ENCODE data around the gene DLGAP1.
A peak's percentile ranks its signal among the peaks of the same experiment; 100 is the strongest.

Gene DLGAP1

DNA sequence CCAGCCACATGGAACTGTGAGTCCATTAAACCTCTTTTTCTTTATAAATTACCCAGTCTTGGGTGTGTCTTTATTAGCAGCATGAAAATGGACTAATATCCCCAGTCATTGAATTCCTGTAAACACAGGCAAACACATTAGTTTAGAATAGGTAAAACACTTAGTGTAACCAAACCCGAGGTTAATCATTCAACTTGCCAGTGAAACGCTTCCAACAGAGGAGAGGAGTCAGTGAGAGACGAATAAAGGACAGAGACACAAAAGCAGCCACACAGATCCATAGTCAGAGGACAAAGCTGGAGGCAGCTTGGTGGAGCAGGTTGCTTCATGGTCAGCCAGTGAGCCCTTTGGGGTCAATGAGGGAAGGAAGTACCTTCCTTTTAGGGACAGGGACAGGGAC is 657.1 kb downstream of the DLGAP1 start:
- no peak for DNase-seq

- DNase-seq = no peak
Measured at GRCh38 chr18:3796434-3796833, 658.7 kb downstream of the DLGAP1 start.

GRCh38 chr18:3794537-3795348 is 660.4 kb downstream of the DLGAP1 start:
- no peak for DNase-seq

DNA sequence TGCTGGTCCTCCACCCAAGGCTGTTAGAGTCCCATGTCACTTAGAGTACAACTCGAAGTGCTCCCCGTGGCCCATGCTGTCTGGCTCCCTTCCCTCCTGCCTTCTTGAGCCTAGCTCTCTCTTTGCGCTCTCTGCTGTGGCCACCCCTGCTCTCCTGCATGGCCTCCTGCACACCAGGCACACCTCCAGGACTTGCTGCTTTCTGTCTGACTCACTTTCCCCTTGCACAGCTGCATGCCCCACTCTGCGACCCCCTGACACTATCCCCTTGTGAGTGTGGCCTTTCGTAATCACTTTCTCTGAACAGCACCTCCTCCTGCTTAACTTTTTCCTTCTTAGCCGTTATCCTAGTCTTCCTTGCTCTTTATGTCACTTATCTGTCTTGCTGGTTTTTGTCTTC is 661.6 kb downstream of the DLGAP1 start:
- DNase-seq = no peak

GRCh38 chr18:3793111-3793510 is 662.0 kb downstream of the DLGAP1 start:
- DNase-seq = no peak

DNA sequence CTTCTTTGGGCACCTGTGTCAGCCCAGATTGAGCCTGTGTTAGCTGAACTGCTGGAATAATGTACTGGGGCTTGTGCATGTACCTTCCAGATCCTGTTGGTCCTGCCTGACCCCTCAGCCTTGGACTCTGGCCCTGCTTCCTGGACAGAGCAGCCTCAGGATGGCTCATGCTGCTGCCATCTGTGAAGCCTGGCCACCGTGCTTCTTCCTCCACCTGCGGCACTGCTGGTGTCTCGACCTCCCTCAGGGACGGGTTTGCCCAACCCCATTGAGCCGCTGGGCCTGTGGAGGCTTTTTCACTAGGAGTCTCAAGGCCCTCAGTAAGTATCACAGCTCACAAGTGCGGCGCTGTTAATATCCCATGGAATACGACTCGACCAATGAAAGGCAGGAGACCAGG is 662.4 kb downstream of the DLGAP1 start:
- no peak for DNase-seq

DNA sequence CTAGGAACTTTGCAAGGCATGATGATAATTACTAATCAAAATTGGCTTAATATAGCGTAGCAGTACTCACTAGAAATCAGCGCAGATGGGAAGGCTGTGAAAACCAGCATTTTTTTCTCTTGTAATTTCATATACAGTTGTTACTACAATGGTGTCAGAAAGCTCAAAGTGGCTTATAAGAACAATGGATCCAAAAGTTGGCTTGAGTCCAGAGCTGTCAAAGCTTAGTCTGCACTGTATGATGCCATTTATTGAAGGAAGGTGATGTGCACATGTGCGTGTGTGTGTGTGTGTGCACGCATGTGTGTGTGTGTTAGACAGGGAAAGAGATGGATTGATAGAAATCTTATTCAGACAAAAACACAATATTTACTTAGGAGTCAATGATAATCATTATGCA is 663.9 kb downstream of the DLGAP1 start:
- DNase-seq = no peak

DNA sequence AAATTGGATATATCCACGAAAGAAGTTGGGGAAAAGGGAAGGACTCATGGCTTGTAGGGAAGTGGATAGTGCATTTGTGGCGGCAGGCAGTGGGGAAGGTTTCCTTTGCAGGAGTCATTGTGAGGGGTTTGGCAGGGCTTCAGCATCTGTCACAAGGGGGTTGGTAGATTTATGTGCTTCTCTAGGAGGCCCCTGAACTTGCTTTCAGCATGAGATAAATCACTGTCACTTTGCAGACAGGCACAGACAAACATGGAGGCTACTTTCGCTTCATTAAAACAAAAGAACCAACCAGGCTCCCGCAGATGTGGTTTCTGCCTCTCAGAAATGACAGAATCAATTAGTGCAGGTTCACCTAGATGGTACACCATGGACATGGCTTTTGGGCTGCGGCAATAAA is 664.4 kb downstream of the DLGAP1 start:
- DNase-seq = no peak

GRCh38 chr18:3789525-3789924 is 665.6 kb downstream of the DLGAP1 start:
- DNase-seq = no peak

- no peak for DNase-seq
Measured at GRCh38 chr18:3784949-3785348, 670.2 kb downstream of the DLGAP1 start.

DNA sequence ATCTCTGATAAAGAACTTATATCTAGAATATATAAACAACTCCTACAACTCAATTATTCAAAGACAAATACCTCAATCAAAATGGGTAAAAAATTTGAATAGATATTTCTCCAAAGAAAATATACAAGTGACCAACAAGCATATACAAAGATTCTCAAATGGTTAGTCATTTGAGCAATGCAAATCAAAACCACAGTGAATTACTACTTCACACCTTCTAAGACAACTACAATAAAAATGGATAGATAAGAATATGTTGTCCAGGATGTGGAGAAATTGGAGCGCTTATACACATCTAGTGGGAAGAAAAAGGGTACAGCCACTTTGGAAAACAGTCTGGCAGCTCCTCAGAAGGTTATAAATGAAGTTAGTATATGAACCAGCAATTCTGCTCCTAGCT is 672.2 kb downstream of the DLGAP1 start:
- DNase-seq = no peak

- no peak for DNase-seq
Measured at GRCh38 chr18:3777719-3778118, 677.4 kb downstream of the DLGAP1 start.

DNA sequence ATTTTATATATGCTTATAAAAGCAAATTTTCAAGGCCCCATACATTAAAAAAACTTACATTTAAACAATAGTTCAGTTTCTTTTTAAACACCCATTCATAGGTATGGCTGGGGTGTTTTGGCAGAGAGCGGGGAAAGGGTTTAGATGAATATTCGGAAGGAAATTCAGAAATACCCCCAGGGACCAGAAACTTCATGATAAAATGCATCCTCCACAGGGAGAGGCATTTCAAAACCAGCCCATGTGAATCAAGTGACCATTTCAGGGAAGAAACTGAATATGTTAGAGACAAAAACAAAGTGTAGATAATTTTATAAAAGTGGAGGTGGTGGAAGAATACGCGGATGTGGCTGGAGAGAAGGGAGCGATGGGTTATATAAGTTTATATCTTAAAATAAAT is 678.0 kb downstream of the DLGAP1 start:
- DNase-seq = no peak

- no peak for DNase-seq
Measured at GRCh38 chr18:3775996-3776395, 679.1 kb downstream of the DLGAP1 start.

- DNase-seq = no peak
Measured at GRCh38 chr18:3773303-3773702, 681.8 kb downstream of the DLGAP1 start.

GRCh38 chr18:3771121-3771971 is 683.8 kb downstream of the DLGAP1 start:
- peak; percentile 63 for DNase-seq

DNA sequence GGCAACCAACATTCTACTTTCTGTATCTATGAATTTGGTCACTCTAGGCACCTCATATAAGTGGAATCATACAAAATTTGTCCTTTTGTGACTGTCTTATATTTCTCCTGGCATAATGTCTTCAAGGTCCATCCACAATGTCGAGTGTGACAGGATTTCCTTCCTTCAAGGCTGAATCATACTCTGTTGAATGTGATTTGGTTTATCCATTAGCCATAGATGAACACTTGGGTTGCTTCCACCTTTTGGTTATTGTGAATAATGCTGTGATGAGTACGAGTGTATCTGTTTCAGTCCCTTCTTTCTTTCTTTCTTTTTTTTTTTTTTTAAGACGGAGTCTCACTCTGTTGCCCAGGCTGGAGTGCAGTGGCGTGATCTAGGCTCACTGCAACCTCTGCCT is 693.8 kb downstream of the DLGAP1 start:
- DNase-seq = no peak

GRCh38 chr18:3760741-3761140 is 694.4 kb downstream of the DLGAP1 start:
- DNase-seq = no peak

DNA sequence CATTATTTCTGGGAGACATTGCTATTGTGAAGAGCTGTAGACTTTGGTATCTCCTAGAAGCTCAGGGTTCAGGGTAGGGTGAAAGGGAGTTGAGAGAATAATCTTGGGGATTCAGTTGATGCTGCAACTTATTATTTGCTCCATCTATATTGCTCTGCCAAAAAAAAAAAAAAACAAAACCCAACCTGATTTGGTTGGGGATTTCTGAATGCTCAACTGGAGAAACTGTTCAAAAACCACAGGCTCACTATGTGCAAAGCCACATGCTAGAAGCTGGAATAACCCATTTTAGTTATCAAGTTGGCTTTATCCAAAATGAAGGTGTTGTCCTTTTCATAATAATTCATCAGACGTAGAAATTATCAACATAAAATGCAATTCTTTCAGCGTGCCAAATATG is 696.0 kb downstream of the DLGAP1 start:
- DNase-seq = no peak

- DNase-seq = no peak
Measured at GRCh38 chr18:3758531-3758930, 696.6 kb downstream of the DLGAP1 start.

GRCh38 chr18:3757361-3757760 is 697.7 kb downstream of the DLGAP1 start:
- DNase-seq = no peak

DNA sequence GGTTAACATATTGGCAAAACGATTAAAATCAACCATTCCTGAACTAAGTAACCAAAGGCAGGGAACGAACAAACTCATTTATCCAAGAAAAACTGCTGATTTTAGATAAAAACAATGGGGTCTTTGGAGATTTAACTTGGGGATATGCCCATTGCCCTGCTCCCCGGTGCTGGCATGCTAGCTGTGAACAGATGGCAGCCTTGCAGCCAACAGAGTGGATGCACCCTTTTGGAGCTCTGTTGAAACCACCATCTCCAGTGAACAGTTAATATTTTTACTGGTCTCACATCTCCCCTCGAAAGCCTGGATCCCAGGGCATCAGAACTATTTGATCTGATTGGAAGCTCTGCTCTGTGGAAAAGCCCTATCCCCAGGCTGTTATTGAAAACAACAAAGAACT is 702.0 kb downstream of the DLGAP1 start:
- no peak for DNase-seq

- DNase-seq = no peak
Measured at GRCh38 chr18:3748086-3748485, 707.0 kb downstream of the DLGAP1 start.
